ENCODE data around the gene HPS6.
A peak's percentile ranks its signal among the peaks of the same experiment; 100 is the strongest.

HPS6 gene

DNA sequence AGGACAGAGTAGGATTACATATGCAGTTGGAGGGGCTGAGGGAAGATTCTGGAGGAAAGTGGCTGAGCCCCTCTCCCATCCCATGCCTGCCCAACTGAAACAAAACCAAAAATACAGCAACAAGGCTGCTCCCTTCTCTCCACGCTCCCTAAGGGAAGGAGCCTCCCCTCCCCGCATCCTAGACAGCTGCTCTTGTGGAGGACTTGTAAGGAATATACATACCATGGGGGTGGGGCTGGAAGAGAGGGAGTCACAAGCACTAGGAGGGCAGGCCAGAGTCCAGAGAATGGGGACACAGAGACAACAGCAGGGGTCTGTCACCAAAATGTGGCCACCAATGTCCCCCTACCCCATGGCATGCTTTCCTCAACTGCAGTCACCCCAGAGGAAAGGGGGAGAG, 41.8 kb downstream of the HPS6 start:
- Histone ChIP-seq H3K4me1 (ENCODE audit: control insufficient read depth in 1 of 2, insufficient read depth in 2 of 2, low read length in 2 of 2) (peaks cover 0 to under 1% of the 10 kb centered on the region in 2 donors), H3K27ac (ENCODE audit: low read depth, low read length) (no peak overlapping the region), H3K36me3 (ENCODE audit: control insufficient read depth in 1 of 2, insufficient read depth in 2 of 2, low read length in 2 of 2) (peaks cover 37 to 55% of the 10 kb centered on the region in 2 donors), H3K4me3 (ENCODE audit: low read depth in 1 of 2, low read length in 2 of 2) (no peak overlapping the region), H3K9ac (ENCODE audit: low read depth in 1 of 2, low read length in 2 of 2) (no peak overlapping the region), H3K9me3 (ENCODE audit: control insufficient read depth in 1 of 2, low read length in 2 of 2) (no peaks in the 10 kb centered on the region), H3K27me3 (ENCODE audit: control insufficient read depth in 1 of 2, insufficient read depth in 2 of 2, low read length in 2 of 2) (no peaks in the 10 kb centered on the region)

DNA sequence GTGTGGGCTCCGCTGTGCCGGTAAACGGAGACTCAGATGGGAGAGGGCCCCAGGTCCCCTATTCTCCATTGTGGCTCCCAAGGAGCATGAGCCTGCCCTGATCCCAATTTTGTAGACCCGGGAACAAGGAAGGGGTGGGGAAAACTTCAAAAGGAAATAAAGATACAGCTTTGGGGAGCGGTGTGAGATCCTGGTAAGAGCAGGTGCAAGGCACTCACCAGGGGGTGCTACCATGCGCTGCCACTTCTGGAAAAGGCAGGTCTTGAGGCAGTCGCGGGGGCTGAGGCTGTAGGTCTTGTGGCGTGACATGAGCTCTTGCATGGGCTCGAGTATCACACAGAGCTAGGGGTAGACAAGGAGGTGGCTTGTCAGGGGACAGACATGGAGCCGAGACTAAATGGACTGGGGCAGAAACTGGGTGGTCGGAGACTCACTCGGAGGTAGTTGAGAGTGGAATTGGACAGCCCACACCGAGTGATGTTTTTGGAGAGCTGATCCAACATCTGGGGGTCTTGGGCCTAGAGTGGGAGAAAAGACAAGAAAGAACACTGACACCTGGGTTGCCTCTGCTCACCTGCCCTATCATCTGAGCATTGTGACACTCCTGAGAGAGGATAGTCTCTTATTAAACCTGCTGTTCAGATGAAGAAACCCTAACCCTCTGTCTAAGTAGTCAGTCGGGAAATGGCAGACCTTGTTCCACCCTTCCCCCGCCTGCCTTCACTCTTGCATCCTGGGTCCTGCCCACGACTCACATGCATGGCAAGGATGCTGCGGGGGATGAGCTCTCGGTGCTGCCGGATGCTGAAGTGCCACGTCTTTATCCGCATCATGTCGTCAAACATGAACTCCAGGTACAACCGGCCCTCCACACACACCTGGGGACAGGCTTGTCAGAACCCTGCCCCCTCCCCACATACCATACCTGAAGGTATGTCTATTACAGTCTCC, 44.3 kb downstream of the HPS6 start:
- peaks cover 17 to 21% of the 10 kb centered on the region in 2 donors for H3K4me1 ChIP-seq (ENCODE audit: control insufficient read depth in 1 of 2, insufficient read depth in 2 of 2, low read length in 2 of 2)
- H3K9ac ChIP-seq (ENCODE audit: low read depth in 1 of 2, low read length in 2 of 2): no peak overlapping the region
- peaks cover 37 to 55% of the 10 kb centered on the region in 2 donors for H3K36me3 ChIP-seq (ENCODE audit: control insufficient read depth in 1 of 2, insufficient read depth in 2 of 2, low read length in 2 of 2)
- H3K27me3 ChIP-seq (ENCODE audit: control insufficient read depth in 1 of 2, insufficient read depth in 2 of 2, low read length in 2 of 2): no peaks in the 10 kb centered on the region
- H3K9me3 ChIP-seq (ENCODE audit: control insufficient read depth in 1 of 2, low read length in 2 of 2): no peaks in the 10 kb centered on the region
- no peak overlapping the region for H3K27ac ChIP-seq (ENCODE audit: low read depth, low read length)
- H3K4me3 ChIP-seq (ENCODE audit: low read depth in 1 of 2, low read length in 2 of 2): no peak overlapping the region

DNA sequence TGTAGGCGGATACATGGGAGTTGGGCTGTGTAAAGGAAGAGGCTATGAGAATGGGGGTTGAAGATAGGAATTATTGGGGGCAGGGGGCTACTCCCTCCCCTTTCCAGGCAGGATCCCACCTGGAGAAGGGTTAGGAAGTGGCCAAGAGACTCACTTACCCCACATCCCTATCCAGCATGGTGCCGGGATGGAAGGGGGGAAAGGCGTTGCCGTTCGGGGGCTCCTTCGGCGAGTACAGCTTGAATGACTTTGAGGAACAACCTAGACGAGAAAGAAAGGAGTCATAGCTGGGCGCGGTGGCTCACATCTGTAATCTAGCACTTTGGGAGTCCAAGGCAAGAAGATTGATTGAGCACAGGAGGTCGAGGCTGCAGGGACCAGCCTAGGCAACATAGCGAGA, 46.1 kb downstream of the HPS6 start:
- H3K36me3 ChIP-seq (ENCODE audit: control insufficient read depth in 1 of 2, insufficient read depth in 2 of 2, low read length in 2 of 2): peaks cover 37 to 53% of the 10 kb centered on the region in 2 donors

DNA sequence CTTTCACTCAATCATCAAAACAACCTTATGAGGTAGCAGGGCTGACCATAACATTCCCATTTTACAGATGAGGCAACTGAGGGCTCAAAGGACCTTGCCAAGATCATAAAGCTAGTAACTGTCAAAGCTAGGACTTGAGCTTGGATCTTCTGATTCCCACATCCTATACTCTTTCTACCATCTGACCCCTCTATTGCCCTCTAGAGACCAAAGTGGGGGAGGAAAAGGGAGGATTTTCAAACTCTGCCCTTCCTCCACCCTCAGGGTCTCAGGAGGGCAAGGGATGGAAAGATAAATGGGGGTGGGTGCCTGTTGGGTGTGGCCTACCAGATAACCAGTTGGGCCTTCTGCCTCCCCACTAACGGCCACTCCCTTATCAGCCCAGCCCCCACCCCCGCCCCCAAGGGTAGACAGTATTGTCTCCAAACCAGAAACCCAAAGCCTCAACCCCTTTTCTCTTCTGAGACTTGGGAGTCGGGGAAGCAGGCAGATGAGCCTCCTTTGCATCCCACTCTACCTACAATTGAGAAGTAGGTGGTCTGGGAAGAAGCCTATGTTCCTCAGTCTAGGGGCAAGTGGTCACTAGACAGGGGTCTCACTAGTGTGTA, 47.2 kb downstream of the HPS6 start:
- Histone ChIP-seq H3K27me3 (ENCODE audit: control insufficient read depth in 1 of 2, insufficient read depth in 2 of 2, low read length in 2 of 2) (no peaks in the 10 kb centered on the region), H3K4me1 (ENCODE audit: control insufficient read depth in 1 of 2, insufficient read depth in 2 of 2, low read length in 2 of 2) (peaks cover 40 to 41% of the 10 kb centered on the region in 2 donors), H3K9me3 (ENCODE audit: control insufficient read depth in 1 of 2, low read length in 2 of 2) (no peaks in the 10 kb centered on the region), H3K9ac (ENCODE audit: low read depth in 1 of 2, low read length in 2 of 2) (no peak overlapping the region), H3K36me3 (ENCODE audit: control insufficient read depth in 1 of 2, insufficient read depth in 2 of 2, low read length in 2 of 2) (peaks cover 37 to 44% of the 10 kb centered on the region in 2 donors), H3K27ac (ENCODE audit: low read depth, low read length) (no peak overlapping the region), H3K4me3 (ENCODE audit: low read depth in 1 of 2, low read length in 2 of 2) (no peak overlapping the region)

More for the DNA sequence above, 46.1 kb downstream of the HPS6 start:
- Histone ChIP-seq H3K4me1 (ENCODE audit: control insufficient read depth in 1 of 2, insufficient read depth in 2 of 2, low read length in 2 of 2) (peaks cover 31% of the 10 kb centered on the region in 2 donors), H3K4me3 (ENCODE audit: low read depth in 1 of 2, low read length in 2 of 2) (no peak overlapping the region), H3K27me3 (ENCODE audit: control insufficient read depth in 1 of 2, insufficient read depth in 2 of 2, low read length in 2 of 2) (no peaks in the 10 kb centered on the region), H3K27ac (ENCODE audit: low read depth, low read length) (no peak overlapping the region), H3K9ac (ENCODE audit: low read depth in 1 of 2, low read length in 2 of 2) (no peak overlapping the region), H3K9me3 (ENCODE audit: control insufficient read depth in 1 of 2, low read length in 2 of 2) (no peaks in the 10 kb centered on the region)

DNA sequence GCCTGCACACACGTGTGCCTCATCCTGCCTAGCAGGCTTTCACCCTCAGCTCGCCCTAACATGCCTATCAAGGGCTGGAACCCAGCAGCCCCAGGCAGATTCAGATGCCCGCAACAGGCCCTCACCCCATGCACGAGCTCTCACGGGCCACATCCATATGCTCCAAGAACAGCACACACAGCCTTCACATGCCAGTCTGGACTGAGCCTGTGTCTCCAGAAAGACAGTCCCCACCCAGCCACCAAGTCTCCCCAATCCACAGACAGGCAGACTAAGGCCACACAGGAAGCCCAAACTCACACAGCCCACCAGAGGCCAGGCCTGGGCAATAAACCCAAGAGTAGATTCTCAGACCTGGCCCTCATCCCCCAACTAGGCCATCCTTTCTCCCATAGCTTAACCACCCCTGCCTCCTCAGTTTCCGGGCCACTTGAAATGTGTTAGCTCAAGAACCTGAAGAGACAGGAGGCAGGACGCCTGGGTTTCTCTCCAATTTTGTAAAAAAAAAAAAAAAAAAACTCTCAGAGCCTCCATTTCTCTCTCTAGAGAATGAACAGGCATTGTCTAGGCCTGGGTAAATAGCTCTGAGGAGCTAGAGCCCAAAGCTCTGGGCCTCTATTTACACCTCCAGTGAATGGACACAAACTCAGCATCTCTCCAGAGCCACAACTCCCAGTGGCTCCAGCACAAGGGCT, 48.3 kb downstream of the HPS6 start:
- Histone ChIP-seq H3K4me1 (ENCODE audit: control insufficient read depth in 1 of 2, insufficient read depth in 2 of 2, low read length in 2 of 2) (peaks cover 51 to 52% of the 10 kb centered on the region in 2 donors), H3K4me3 (ENCODE audit: low read depth in 1 of 2, low read length in 2 of 2) (peak overlapping the region; percentile 75 to 76), H3K27ac (ENCODE audit: low read depth, low read length) (no peak overlapping the region), H3K36me3 (ENCODE audit: control insufficient read depth in 1 of 2, insufficient read depth in 2 of 2, low read length in 2 of 2) (peaks cover 28 to 34% of the 10 kb centered on the region in 2 donors), H3K9me3 (ENCODE audit: control insufficient read depth in 1 of 2, low read length in 2 of 2) (no peaks in the 10 kb centered on the region), H3K27me3 (ENCODE audit: control insufficient read depth in 1 of 2, insufficient read depth in 2 of 2, low read length in 2 of 2) (no peaks in the 10 kb centered on the region), H3K9ac (ENCODE audit: low read depth in 1 of 2, low read length in 2 of 2) (peak overlapping the region; percentile 67 to 70)

DNA sequence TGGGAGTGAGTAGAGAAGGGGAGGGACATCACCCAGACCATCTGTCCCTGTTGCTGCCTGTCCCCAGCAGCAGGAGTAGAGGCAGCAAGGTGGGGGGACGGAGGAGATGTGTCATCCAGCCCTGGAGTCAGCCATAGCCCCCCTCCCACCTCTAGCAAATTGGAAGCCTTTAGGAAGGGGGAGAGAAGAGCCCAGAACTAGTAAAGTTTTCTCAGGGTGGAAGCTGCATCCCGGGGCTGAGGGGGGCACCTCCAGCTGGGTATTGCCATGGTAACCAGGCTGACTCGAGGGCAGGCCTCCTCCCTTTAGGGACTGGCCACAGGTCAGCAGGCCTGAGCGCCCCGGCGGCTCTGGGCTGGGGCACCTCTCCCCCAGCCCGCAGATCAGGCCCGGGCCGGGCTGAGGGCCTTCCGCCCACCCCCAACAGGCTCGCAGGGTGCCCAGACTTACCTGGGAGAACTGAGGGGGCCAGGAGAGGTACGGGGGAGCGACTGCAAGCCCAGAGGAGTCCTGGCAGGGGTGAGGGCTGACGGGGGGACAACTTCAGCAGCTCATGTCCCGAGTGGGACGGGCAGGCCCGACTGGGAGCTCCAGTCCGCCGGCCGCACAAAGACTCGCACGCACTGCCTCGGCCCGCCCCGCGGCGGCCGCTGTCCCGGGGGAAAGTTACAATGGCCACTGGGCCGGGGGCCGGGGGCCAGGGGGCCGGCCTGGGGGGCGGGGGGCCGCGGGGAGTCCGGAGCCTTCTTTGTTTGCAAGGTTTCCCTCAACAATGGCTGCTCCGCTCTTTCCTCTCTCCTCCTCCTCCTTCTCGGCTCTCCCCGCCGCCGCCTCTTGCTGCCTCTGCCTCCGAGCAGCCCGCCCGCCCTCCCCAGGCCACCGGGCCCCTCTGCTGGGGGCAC, 49.1 kb downstream of the HPS6 start:
- Histone ChIP-seq H3K27ac (ENCODE audit: low read depth, low read length) (no peak overlapping the region), H3K4me3 (ENCODE audit: low read depth in 1 of 2, low read length in 2 of 2) (peak overlapping the region; percentile 75 to 76), H3K4me1 (ENCODE audit: control insufficient read depth in 1 of 2, insufficient read depth in 2 of 2, low read length in 2 of 2) (peaks cover 57 to 60% of the 10 kb centered on the region in 2 donors), H3K36me3 (ENCODE audit: control insufficient read depth in 1 of 2, insufficient read depth in 2 of 2, low read length in 2 of 2) (peaks cover 20 to 27% of the 10 kb centered on the region in 2 donors), H3K27me3 (ENCODE audit: control insufficient read depth in 1 of 2, insufficient read depth in 2 of 2, low read length in 2 of 2) (no peaks in the 10 kb centered on the region), H3K9ac (ENCODE audit: low read depth in 1 of 2, low read length in 2 of 2) (peak overlapping the region; percentile 67 to 70), H3K9me3 (ENCODE audit: control insufficient read depth in 1 of 2, low read length in 2 of 2) (no peaks in the 10 kb centered on the region)

DNA sequence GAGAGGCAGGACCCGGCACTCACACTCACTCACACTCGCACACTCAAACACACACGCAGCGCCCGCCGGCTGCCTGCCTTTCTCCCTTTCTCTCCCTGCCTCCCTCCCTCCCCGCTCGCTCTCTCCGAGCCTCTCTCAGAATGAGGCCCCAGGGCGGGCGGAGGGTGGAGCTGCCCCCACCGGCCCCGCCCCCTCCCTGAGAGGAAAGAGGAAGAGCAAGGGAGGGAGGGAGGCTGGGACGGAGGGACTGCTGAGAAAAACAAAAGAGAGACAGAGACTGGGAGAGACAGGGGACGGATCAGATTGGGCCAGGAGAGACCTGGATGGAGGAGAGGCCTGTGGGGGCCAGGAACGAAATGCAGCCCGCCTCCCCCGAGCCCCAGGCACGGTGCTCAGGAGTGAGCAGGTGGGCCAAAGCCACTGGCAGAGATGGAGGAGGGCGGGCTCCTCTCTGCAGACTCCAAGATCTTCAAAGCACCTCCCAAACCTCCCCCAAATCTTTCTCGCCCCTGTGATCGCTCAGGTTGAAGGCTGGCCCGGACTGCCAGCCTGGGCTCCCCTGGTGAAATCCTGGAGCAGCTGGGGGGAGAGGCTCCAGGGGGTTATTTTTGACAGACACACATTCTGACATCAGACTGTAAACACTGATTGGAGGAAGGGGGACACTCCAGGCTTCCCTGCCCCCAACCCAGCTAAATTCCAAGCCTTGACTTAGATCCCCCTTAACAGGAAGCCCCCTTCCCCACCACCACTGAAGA, 49.9 kb downstream of the HPS6 start:
- Histone ChIP-seq H3K27ac (ENCODE audit: low read depth, low read length) (peak overlapping the region; percentile 66), H3K27me3 (ENCODE audit: control insufficient read depth in 1 of 2, insufficient read depth in 2 of 2, low read length in 2 of 2) (no peaks in the 10 kb centered on the region), H3K9ac (ENCODE audit: low read depth in 1 of 2, low read length in 2 of 2) (peak overlapping the region; percentile 74 to 82), H3K9me3 (ENCODE audit: control insufficient read depth in 1 of 2, low read length in 2 of 2) (no peaks in the 10 kb centered on the region), H3K4me3 (ENCODE audit: low read depth in 1 of 2, low read length in 2 of 2) (peak overlapping the region; percentile 74 to 76), H3K36me3 (ENCODE audit: control insufficient read depth in 1 of 2, insufficient read depth in 2 of 2, low read length in 2 of 2) (peaks cover 12 to 18% of the 10 kb centered on the region in 2 donors), H3K4me1 (ENCODE audit: control insufficient read depth in 1 of 2, insufficient read depth in 2 of 2, low read length in 2 of 2) (peaks cover 60 to 64% of the 10 kb centered on the region in 2 donors)

DNA sequence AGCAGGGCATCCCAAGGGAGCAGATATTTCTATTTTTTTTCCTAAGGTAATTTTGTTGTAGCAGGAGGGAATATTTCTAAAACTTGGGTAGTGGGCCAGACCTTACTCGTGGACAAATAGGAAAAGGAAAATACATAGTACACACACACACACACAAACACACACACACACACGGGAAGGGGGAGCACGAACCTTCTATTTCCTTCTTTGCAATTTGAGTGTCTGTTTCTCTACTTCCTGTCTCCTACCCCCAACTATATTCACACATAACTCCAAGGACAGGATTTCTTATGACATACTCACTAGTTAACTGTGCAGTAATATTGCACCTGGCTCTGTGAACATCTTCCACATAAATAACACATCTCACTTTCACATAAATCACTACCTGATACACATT, 50.6 kb downstream of the HPS6 start:
- H3K27me3 ChIP-seq (ENCODE audit: control insufficient read depth in 1 of 2, insufficient read depth in 2 of 2, low read length in 2 of 2): no peaks in the 10 kb centered on the region
- peak overlapping the region; percentile 74 to 82 for H3K9ac ChIP-seq (ENCODE audit: low read depth in 1 of 2, low read length in 2 of 2)
- no peak overlapping the region for H3K27ac ChIP-seq (ENCODE audit: low read depth, low read length)
- H3K36me3 ChIP-seq (ENCODE audit: control insufficient read depth in 1 of 2, insufficient read depth in 2 of 2, low read length in 2 of 2): peaks cover 5 to 11% of the 10 kb centered on the region in 2 donors
- H3K9me3 ChIP-seq (ENCODE audit: control insufficient read depth in 1 of 2, low read length in 2 of 2): no peaks in the 10 kb centered on the region
- peaks cover 60 to 65% of the 10 kb centered on the region in 2 donors for H3K4me1 ChIP-seq (ENCODE audit: control insufficient read depth in 1 of 2, insufficient read depth in 2 of 2, low read length in 2 of 2)
- peak overlapping the region; percentile 74 to 76 for H3K4me3 ChIP-seq (ENCODE audit: low read depth in 1 of 2, low read length in 2 of 2)

DNA sequence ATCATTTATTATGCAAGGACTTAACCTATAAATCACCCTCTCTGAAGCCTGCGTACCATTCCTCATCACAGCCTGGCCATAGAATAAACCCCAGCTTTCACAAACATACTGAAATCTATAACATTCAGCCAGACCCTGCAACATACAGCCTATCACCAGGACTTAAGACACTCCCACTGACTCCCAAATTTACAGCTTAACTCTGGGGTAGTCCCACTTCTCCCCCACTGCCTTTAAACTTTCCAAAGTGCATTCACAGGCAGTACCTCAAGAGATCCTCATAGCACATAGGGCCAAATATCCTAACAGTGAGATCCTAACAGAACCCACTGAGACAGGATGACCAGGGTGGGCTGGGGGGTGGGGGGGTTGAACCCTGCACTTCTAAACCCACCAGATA, 51.5 kb downstream of the HPS6 start:
- H3K4me3 ChIP-seq (ENCODE audit: low read depth in 1 of 2, low read length in 2 of 2): no peak overlapping the region
- H3K9ac ChIP-seq (ENCODE audit: low read depth in 1 of 2, low read length in 2 of 2): peak overlapping the region; percentile 30 to 57

More for the DNA sequence above, 51.5 kb downstream of the HPS6 start:
- Histone ChIP-seq H3K27me3 (ENCODE audit: control insufficient read depth in 1 of 2, insufficient read depth in 2 of 2, low read length in 2 of 2) (no peaks in the 10 kb centered on the region), H3K27ac (ENCODE audit: low read depth, low read length) (no peak overlapping the region), H3K9me3 (ENCODE audit: control insufficient read depth in 1 of 2, low read length in 2 of 2) (no peaks in the 10 kb centered on the region), H3K36me3 (ENCODE audit: control insufficient read depth in 1 of 2, insufficient read depth in 2 of 2, low read length in 2 of 2) (peaks cover 0 to 2% of the 10 kb centered on the region in 2 donors), H3K4me1 (ENCODE audit: control insufficient read depth in 1 of 2, insufficient read depth in 2 of 2, low read length in 2 of 2) (peaks cover 68 to 74% of the 10 kb centered on the region in 2 donors)

Measured in duodenal mucosa (tissue), 2 donors.